Measurements from ENCODE around the gene KRTAP21-3. TPM values are rescaled to one million over a fixed set of nuclear protein-coding genes. Genes with fewer than 3 reads are reported as not detected.

KRTAP21-3 gene
- total and polyA plus RNA-seq, 10 of the 15 experiments (the other 5 are each of a cell fraction or from before 2014, with no cell fraction given) = not detected

GRCh38 chr21:30672985-30673650, 45.5 kb downstream of the KRTAP21-3 start:
- in situ Hi-C loops (cut with MboI) = no loop called here
- intact Hi-C loops (cut with micrococcal nuclease; ENCODE audit: unreplicated experiment) = no loop called here
- Histone ChIP-seq H3K27me3 (replicated peaks in 1 of 2; ENCODE audit: control insufficient read depth in 2 of 2, insufficient read depth in 2 of 2, low read length in 1 of 2) (no peaks in the 10 kb centered on the region), H3K4me2 (ENCODE audit: control insufficient read depth, insufficient read depth) (no peak overlapping the region), H3K9ac (ENCODE audit: control insufficient read depth, insufficient read depth, low read length) (no peak overlapping the region), H3K27ac (ENCODE audit: control insufficient read depth, insufficient read depth) (no peak overlapping the region), H3K79me2 (ENCODE audit: control insufficient read depth, insufficient read depth, low read length) (no peaks in the 10 kb centered on the region), H3K4me3 (no peak overlapping the region), H4K20me1 (ENCODE audit: control insufficient read depth, insufficient read depth) (no peaks in the 10 kb centered on the region), H3K9me3 (replicated peaks; ENCODE audit: control insufficient read depth, insufficient read depth, low read length) (no peaks in the 10 kb centered on the region; the same call in 2 of the 3 replicates), H3K36me3 (ENCODE audit: control insufficient read depth in 2 of 2, insufficient read depth in 2 of 2, low read length in 1 of 2) (no peaks in the 10 kb centered on the region), H3K4me1 (ENCODE audit: control insufficient read depth, insufficient read depth, low read length) (no peaks in the 10 kb centered on the region), H2AFZ (ENCODE audit: control insufficient read depth, low read depth, low read length) (no peak overlapping the region)
- ATAC-seq (no peak), DNase-seq (ENCODE audit: low read depth, low spot score) (no peak), FAIRE-seq (no peak)
- TF ChIP-seq BCL3 (IDR thresholded peaks at IDR 0.05; ENCODE audit: borderline replicate concordance, insufficient read depth, low read depth, low read length, poor library complexity, severe bottlenecking) (no peak), REST (IDR thresholded peaks at IDR 0.05; ENCODE audit: low read depth, low read length) (no peak), EED (IDR thresholded peaks at IDR 0.05; ENCODE audit: low read depth) (no peak), ELK1 (IDR thresholded peaks at IDR 0.05; ENCODE audit: low read depth, low read length) (no peak), NR2C2 (IDR thresholded peaks at IDR 0.05; ENCODE audit: borderline replicate concordance, control insufficient read depth, insufficient read length, low read depth) (no peak), ZBED1 (IDR thresholded peaks at IDR 0.05; ENCODE audit: borderline replicate concordance) (no peak), POLR2AphosphoS5 (IDR thresholded peaks at IDR 0.05; ENCODE audit: low read length) (no peak), STAT3 (IDR thresholded peaks at IDR 0.05; ENCODE audit: low read depth, low read length) (no peak), NFYA (IDR thresholded peaks at IDR 0.05; ENCODE audit: borderline replicate concordance, low read depth, low read length) (no peak), SREBF1 (IDR thresholded peaks at IDR 0.05; ENCODE audit: low read length) (no peak)
- TF ChIP-seq, protein P1, sequence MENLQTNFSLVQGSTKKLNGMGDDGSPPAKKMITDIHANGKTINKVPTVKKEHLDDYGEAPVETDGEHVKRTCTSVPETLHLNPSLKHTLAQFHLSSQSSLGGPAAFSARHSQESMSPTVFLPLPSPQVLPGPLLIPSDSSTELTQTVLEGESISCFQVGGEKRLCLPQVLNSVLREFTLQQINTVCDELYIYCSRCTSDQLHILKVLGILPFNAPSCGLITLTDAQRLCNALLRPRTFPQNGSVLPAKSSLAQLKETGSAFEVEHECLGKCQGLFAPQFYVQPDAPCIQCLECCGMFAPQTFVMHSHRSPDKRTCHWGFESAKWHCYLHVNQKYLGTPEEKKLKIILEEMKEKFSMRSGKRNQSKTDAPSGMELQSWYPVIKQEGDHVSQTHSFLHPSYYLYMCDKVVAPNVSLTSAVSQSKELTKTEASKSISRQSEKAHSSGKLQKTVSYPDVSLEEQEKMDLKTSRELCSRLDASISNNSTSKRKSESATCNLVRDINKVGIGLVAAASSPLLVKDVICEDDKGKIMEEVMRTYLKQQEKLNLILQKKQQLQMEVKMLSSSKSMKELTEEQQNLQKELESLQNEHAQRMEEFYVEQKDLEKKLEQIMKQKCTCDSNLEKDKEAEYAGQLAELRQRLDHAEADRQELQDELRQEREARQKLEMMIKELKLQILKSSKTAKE (IDR thresholded peaks at IDR 0.05; ENCODE audit: low read depth, poor library complexity, severe bottlenecking) = no peak
- TF ChIP-seq, protein P2, sequence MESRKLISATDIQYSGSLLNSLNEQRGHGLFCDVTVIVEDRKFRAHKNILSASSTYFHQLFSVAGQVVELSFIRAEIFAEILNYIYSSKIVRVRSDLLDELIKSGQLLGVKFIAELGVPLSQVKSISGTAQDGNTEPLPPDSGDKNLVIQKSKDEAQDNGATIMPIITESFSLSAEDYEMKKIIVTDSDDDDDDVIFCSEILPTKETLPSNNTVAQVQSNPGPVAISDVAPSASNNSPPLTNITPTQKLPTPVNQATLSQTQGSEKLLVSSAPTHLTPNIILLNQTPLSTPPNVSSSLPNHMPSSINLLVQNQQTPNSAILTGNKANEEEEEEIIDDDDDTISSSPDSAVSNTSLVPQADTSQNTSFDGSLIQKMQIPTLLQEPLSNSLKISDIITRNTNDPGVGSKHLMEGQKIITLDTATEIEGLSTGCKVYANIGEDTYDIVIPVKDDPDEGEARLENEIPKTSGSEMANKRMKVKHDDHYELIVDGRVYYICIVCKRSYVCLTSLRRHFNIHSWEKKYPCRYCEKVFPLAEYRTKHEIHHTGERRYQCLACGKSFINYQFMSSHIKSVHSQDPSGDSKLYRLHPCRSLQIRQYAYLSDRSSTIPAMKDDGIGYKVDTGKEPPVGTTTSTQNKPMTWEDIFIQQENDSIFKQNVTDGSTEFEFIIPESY (IDR thresholded peaks at IDR 0.05) = no peak
- WGBS (ENCODE audit: insufficient coverage, insufficient replicate concordance, low lambda C conversion rate, missing lambda C conversion rate) = 35% methylated on average over 2 of the region's 2 CpGs
- POLR2A ChIA-PET = no interaction called here
- RAD21 ChIA-PET (ENCODE audit: unreplicated experiment) = no interaction called here
- SMC1A ChIA-PET (ENCODE audit: uncharacterized antibody, unreplicated experiment) = no interaction called here
- BruUV-seq (replicated peaks) = no TSS peak
- CTCF ChIA-PET = no interaction called here

Data from GM12878 (cell line).